UCSD-AML1 (cell line): ENCODE measurements around the gene HDAC1.
"Not testable (repeated sequence)": the region's sequence is repeated elsewhere in the genome, so short reads cannot be mapped to it uniquely, and the experiment has no call there.

ENCODE experiments used
- DNase-seq: peaks from one replicate; lab custom pipeline; 2025; ENCODE audit not compliant: unreplicated experiment; lab: John Stamatoyannopoulos, UW

HDAC1 gene

GRCh38 chr1:32291708-32292538 lies at the start of gene HDAC1:
TSS of gene HDAC1 (plus strand) at chr1:32292083. CDS start at chr1:32292170, 87 bp downstream.
- peak; percentile 98 for DNase-seq

- DNase-seq: peak; percentile 43
These were observed 49.5 kb upstream of the HDAC1 start for GRCh38 chr1:32242341-32242851.

GRCh38 chr1:32246888-32247273 lies 45.0 kb upstream of the HDAC1 start, which contains the start of gene FAM167B:
TSS of gene FAM167B (plus strand) at chr1:32247222. CDS start at chr1:32247422, 200 bp downstream.
- DNase-seq: no peak

- no peak for DNase-seq
These were observed 44.4 kb upstream of the HDAC1 start for GRCh38 chr1:32247452-32247851.

- DNase-seq: peak; percentile 86
These were observed 43.6 kb upstream of the HDAC1 start for GRCh38 chr1:32247983-32248889.

DNA sequence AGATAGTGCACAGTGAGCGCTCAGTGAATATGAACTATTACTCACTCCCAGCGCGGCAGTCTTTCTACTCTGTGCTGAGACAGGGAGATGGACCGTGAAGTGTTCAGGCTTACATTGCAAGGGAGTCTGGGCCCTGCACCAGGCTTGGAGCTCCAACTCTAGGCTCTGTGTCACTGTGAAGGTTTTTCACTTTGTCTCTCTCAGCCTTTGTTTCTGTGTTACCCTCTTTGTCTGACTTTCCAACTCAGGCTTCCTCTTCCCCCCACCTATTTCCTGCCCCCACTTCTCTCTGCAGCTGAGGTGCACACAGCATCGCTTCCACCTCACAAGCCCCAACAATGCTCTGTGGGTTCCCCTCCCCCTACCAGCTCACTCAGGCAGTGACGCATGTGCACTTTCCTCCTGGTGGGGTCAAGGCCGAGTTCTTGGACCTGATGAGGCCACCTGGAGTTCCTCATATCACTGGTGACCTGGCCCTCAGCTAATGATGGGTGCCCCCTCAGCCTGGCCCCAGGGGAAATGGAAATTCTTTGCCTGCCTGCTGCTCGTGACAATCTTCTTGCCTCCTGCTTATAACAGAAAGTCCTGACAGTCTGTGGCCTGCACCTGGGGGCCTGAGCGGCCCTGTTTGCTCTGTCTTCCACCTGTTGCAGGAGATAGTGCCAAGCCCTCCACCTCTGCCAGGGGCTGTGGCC lies 41.9 kb upstream of the HDAC1 start:
- DNase-seq: peak; percentile 81

DNA sequence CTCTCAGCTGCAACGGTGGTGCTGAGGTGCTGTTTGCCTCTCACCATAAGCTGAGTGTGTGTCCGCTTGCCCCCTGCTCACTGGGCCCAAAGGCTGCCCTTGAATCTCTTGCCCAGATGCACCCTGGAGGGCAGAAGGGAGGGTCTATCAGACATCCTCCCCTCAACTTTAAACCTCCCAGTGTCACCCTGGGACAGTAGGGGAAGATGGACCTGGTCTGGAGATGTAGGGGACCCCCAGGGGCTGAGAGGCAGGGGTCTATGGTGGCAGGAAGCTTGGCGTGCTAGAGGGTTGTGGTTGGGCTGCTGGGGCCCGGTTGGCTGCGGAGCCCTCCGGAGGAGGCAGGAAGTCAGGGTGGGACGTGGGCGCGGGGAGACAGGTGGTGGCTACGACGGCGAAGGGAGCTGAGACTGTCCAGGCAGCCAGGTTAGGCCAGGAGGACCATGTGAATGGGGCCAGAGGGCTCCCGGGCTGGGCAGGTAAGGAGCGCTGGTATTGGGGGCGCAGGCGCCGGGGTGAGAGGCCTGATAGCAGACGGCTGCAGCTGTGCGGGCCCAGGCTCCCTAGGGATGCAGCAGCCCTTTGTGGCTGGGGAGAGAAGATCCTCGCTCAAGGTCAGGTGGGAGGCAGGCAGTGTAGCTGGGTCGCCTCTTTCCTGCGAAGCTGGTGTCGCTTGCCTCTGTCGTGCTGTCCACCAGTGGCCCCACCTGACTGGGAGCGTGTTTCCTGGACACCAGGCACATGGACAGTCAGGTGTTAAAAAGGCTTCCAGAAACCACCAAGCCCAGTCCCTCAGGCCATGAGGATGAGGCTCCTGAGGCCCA lies 40.8 kb upstream of the HDAC1 start, which contains the start of gene LCK:
Gene LCK (plus strand): TSS at position 373 of the 824 bp plus-strand sequence. CDS start 23,065 bp downstream, outside the sequence.
- peak; percentile 35 for DNase-seq

GRCh38 chr1:32255072-32256071 lies 36.5 kb upstream of the HDAC1 start:
- no peak for DNase-seq

- no peak for DNase-seq
These were observed 35.2 kb upstream of the HDAC1 start for GRCh38 chr1:32256473-32257226.

GRCh38 chr1:32257227-32257508 lies 34.7 kb upstream of the HDAC1 start:
- DNase-seq: no peak

- DNase-seq: not testable (repeated sequence)
These were observed 28.7 kb upstream of the HDAC1 start for GRCh38 chr1:32263236-32263593.

DNA sequence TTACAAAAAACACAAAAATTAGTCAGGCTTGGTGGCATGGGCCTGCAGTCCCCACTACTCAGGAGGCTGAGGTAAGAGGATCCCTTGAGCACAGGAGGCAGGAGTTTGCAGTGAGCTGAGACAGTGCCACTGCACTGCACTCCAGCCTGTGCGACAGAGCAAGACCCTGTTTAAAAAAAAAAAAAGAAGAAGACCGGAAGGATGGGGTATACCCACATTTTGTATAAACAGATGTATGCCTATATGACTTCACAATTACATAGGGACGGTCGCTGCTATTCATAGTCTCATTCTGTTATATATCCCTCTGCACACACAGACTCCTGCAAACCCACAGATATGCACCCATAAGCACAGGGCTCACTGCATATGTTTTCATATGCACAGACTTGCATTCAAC lies 28.1 kb upstream of the HDAC1 start:
- DNase-seq: no peak

GRCh38 chr1:32265846-32266245 lies 26.0 kb upstream of the HDAC1 start:
- DNase-seq: no peak

- no peak for DNase-seq
These were observed 24.8 kb upstream of the HDAC1 start for GRCh38 chr1:32266921-32267591.

DNA sequence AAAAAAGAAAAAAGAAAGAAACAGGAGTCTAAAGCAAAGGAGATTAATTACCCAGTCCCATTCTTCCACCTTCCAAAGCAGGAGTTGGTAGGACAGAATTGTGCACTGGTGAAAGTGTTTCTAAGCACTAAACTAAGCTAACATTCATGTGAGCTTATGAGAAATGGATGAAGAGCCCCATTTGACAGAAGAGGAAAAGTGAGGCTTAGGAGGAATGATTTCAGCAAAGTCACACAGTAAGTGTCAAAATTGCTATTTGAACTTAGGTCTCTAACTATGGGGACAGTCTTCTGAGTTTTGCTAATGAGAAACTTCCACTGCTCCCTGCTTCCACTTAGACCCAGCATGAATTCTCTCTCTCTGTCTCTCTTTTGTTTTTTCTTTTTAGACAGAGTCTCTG lies 22.1 kb upstream of the HDAC1 start:
- no peak for DNase-seq

GRCh38 chr1:32272557-32273390 lies 19.1 kb upstream of the HDAC1 start:
- DNase-seq: no peak
